Esophagus squamous epithelium (tissue), 4 donors: ENCODE measurements around the gene BRD3.

Source experiments
- CTCF ChIP-seq, 6 experiments: fragments of 450-650 bp in 4 of 6; fragments of 200-600 bp in 2 of 6; sonication (generic) in 2 of 6; IDR thresholded peaks; one replicate each; pipeline ENCODE4 v1.5.1; 2016 to 2019; ENCODE audit warnings: antibody characterized with exemption in 6 of 6, mild to moderate bottlenecking in 4 of 6, moderate library complexity in 4 of 6
- POLR2A ChIP-seq, 4 donors: fragments of 450-650 bp; IDR thresholded peaks; one replicate each; pipeline ENCODE4 v1.6.1; 2017; ENCODE audit warnings: antibody characterized with exemption in 4 of 4, mild to moderate bottlenecking in 4 of 4, moderate library complexity in 3 of 4

- TF ChIP-seq CTCF (IDR thresholded peaks at IDR 0.05) (no peak), POLR2A (IDR thresholded peaks at IDR 0.05) (no peak)
Measured at GRCh38 chr9:134053401-134053871, 14.4 kb downstream of the BRD3 start.
